A549 (cell line): ENCODE data around the gene CPB1. TPM values are rescaled to one million over a fixed set of nuclear protein-coding genes. Genes with fewer than 3 reads are reported as not detected.

Experiments
- ATAC-seq, 2 experiments: fragments of 200-7000 bp in 1 of 2; fragments of >200 bp in 1 of 2; cut with Nextera tagmentation in 1 of 2; cut with Tn5 transposase in 1 of 2; 3 replicates each; pipeline versions ENCODE4 v1.8.0 to v1.9.1; 2018 to 2020; ENCODE audit warnings: mild to moderate bottlenecking in 1 of 2, moderate library complexity in 1 of 2
- CTCF ChIA-PET: fragments of 300-600 bp; sonication (Branson Sonifier 250); formaldehyde crosslinking; extraction: SDS; loops from one replicate; lab custom pipeline; 2021; ENCODE audit warnings: antibody characterized with exemption, inconsistent platforms; lab: Yijun Ruan, JAX
- POLR2A ChIA-PET: fragments of 350-600 bp; formaldehyde crosslinking; extraction: SDS; loops from one replicate; lab custom pipeline; 2021; ENCODE audit warnings: antibody characterized with exemption, inconsistent platforms; lab: Yijun Ruan, JAX
- DNase-seq, 2 experiments: peaks; one replicate each; pipeline versions ENCODE4 v3.0.0 to v3.0.0-alpha.2; 2011 to 2016; ENCODE audit warnings: low read depth in 1 of 2, low spot score in 1 of 2
- FAIRE-seq: peaks from 2 replicates; lab custom pipeline; 2011; peaks lifted over from hg19 to GRCh38; lab: Jason Lieb, UNC
- H3K27ac ChIP-seq, 2 experiments: fragments of >200 bp; sonication (Bioruptor Twin); formaldehyde crosslinking; 3 replicates each; pipeline ENCODE4 v1.5.1; 2016 to 2017
- H3K4me1 ChIP-seq: fragments of >200 bp; sonication (Bioruptor Twin); formaldehyde crosslinking; 3 replicates; pipeline ENCODE4 v1.6.1; 2016
- H3K4me2 ChIP-seq: fragments of >200 bp; sonication (Bioruptor Twin); formaldehyde crosslinking; 3 replicates; pipeline ENCODE4 v1.6.1; 2016
- H3K4me3 ChIP-seq: fragments of >200 bp; sonication (Bioruptor Twin); formaldehyde crosslinking; 3 replicates; pipeline ENCODE4 v1.5.1; 2016
- H3K9me3 ChIP-seq: fragments of >200 bp; sonication (Bioruptor Twin); formaldehyde crosslinking; 3 replicates; pipeline ENCODE4 v1.6.1; 2016
- BCL3 ChIP-seq: fragments of >200 bp; sonication (Bioruptor Twin); formaldehyde crosslinking; IDR thresholded peaks from 3 replicates; pipeline ENCODE4 v1.6.1; 2016
- CBX8 ChIP-seq: fragments of 200-600 bp; sonication (generic); IDR thresholded peaks from 2 replicates; pipeline ENCODE4 v1.6.1; 2016
- CHD4 ChIP-seq: fragments of 200-600 bp; sonication (generic); IDR thresholded peaks from 2 replicates; pipeline ENCODE4 v1.6.1; 2016; ENCODE audit warnings: antibody characterized with exemption, mild to moderate bottlenecking, borderline replicate concordance
- E2F6 ChIP-seq: IDR thresholded peaks from 2 replicates; pipeline ENCODE4 v1.6.1; 2012; ENCODE audit warnings: low read depth, borderline replicate concordance
- EHMT2 ChIP-seq: fragments of 200-600 bp; sonication (generic); IDR thresholded peaks from 2 replicates; pipeline ENCODE4 v1.6.1; 2016; ENCODE audit warnings: antibody characterized with exemption, low read depth, mild to moderate bottlenecking, moderate library complexity
- ELK1 ChIP-seq: fragments of 150-350 bp; IDR thresholded peaks from 2 replicates; pipeline ENCODE4 v1.6.1; 2014; ENCODE audit warnings: low read depth, mild to moderate bottlenecking, low read length
- FOSB ChIP-seq: fragments of 250-450 bp; sonication (Bioruptor Pico); IDR thresholded peaks from 2 replicates; pipeline ENCODE4 v1.5.0; 2020; ENCODE audit warnings: mild to moderate bottlenecking, moderate library complexity
- FOSL2 ChIP-seq, 2 experiments: fragments of 450-650 bp in 1 of 2; fragments of >200 bp in 1 of 2; sonication (Bioruptor Twin) in 1 of 2; formaldehyde crosslinking; IDR thresholded peaks; 2 replicates each; pipeline versions ENCODE4 v1.5.0 to v1.6.1; 2016 to 2020; ENCODE audit warnings: mild to moderate bottlenecking in 1 of 2, moderate library complexity in 1 of 2
- HDAC2 ChIP-seq: fragments of 200-600 bp; sonication (generic); IDR thresholded peaks from 2 replicates; pipeline ENCODE4 v1.6.1; 2016
- HES2 ChIP-seq: fragments of >200 bp; sonication (Bioruptor Twin); formaldehyde crosslinking; IDR thresholded peaks from 2 replicates; pipeline ENCODE4 v1.6.1; 2016
- HEYL ChIP-seq: fragments of 250-450 bp; sonication (Bioruptor Pico); IDR thresholded peaks from 2 replicates; pipeline ENCODE4 v1.8.0; 2021; ENCODE audit warnings: mild to moderate bottlenecking, moderate library complexity
- HOXA7 ChIP-seq: fragments of 250-450 bp; sonication (Bioruptor Pico); IDR thresholded peaks from 2 replicates; pipeline ENCODE4 v1.5.0; 2020; ENCODE audit warnings: mild to moderate bottlenecking, moderate library complexity
- JUN ChIP-seq, 2 experiments: fragments of >200 bp; sonication (Bioruptor Twin); formaldehyde crosslinking; IDR thresholded peaks; 2 replicates in 1 of 2; 3 replicates in 1 of 2; pipeline ENCODE4 v1.6.1; 2016 to 2017
- KDM1A ChIP-seq: fragments of 200-600 bp; sonication (generic); IDR thresholded peaks from 2 replicates; pipeline ENCODE4 v1.6.1; 2016; ENCODE audit warnings: low read depth, mild to moderate bottlenecking
- MAFK ChIP-seq: fragments of 450-650 bp; IDR thresholded peaks from 2 replicates; pipeline ENCODE4 v1.6.1; 2014; ENCODE audit not compliant: partially characterized antibody
- MAX ChIP-seq: IDR thresholded peaks from 2 replicates; pipeline ENCODE4 v1.6.1; 2012
- MAZ ChIP-seq: fragments of 150-350 bp; IDR thresholded peaks from 2 replicates; pipeline ENCODE4 v1.6.1; 2014; ENCODE audit warnings: antibody characterized with exemption, low read depth, low read length, borderline replicate concordance
- MYC ChIP-seq: IDR thresholded peaks from 2 replicates; pipeline ENCODE4 v1.6.1; 2012; ENCODE audit warnings: mild to moderate bottlenecking, inconsistent platforms, low read length, improper control_type of control experiment, borderline replicate concordance
- NFE2L2 ChIP-seq: fragments of 150-350 bp; conservative IDR thresholded peaks from 2 replicates; pipeline ENCODE4 v1.6.1; 2014; ENCODE audit warnings: low read length
- PBX3 ChIP-seq: IDR thresholded peaks from 2 replicates; pipeline ENCODE4 v1.6.1; 2012
- RAD21 ChIP-seq, 2 experiments: fragments of >200 bp in 1 of 2; sonication (Bioruptor Twin) in 1 of 2; formaldehyde crosslinking in 1 of 2; IDR thresholded peaks in 1 of 2; conservative IDR thresholded peaks in 1 of 2; 2 replicates in 1 of 2; 3 replicates in 1 of 2; pipeline ENCODE4 v1.6.1; 2012 to 2018; ENCODE audit warnings: inconsistent platforms in 1 of 2
- RARB ChIP-seq: fragments of 250-450 bp; sonication (Bioruptor Pico); IDR thresholded peaks from 2 replicates; pipeline ENCODE4 v1.8.0; 2021; ENCODE audit warnings: mild to moderate bottlenecking, moderate library complexity
- RCOR1 ChIP-seq: fragments of 150-350 bp; IDR thresholded peaks from 2 replicates; pipeline ENCODE4 v1.6.1; 2014; ENCODE audit warnings: antibody characterized with exemption, low read length, low read depth
- SMC3 ChIP-seq: fragments of >200 bp; sonication (Bioruptor Twin); formaldehyde crosslinking; IDR thresholded peaks from 3 replicates; pipeline ENCODE4 v1.6.1; 2018; ENCODE audit warnings: inconsistent platforms
- SREBF2 ChIP-seq: fragments of 450-650 bp; IDR thresholded peaks from 2 replicates; pipeline ENCODE4 v1.6.1; 2014; ENCODE audit warnings: mild to moderate bottlenecking, moderate library complexity
- TP53 ChIP-seq: fragments of 250-450 bp; sonication (Bioruptor Pico); IDR thresholded peaks from 2 replicates; pipeline ENCODE4 v1.5.0; 2021; ENCODE audit warnings: mild to moderate bottlenecking, moderate library complexity
- USF2 ChIP-seq: fragments of 450-650 bp; IDR thresholded peaks from 2 replicates; pipeline ENCODE4 v1.6.1; 2014; ENCODE audit warnings: antibody characterized with exemption
- ZNF302 ChIP-seq: fragments of 250-450 bp; sonication (Bioruptor Pico); IDR thresholded peaks from 2 replicates; pipeline ENCODE4 v1.9.0; 2021; ENCODE audit warnings: inconsistent platforms, mild to moderate bottlenecking, moderate library complexity
- WGBS: methylation state at CpG from one replicate; pipeline ENCODE4 v1.1.6; 2017; ENCODE audit errors: missing lambda C conversion rate; 5-methylcytosine and 5-hydroxymethylcytosine counted together
- polyA plus RNA-seq, 4 experiments: library from polyadenylated mRNA; depleted of rRNA in 3 of 4; stranded (reverse); fragments of >200 nt; fragmentation: RNase III in 1 of 4; extraction: RNeasy Plus Mini Kit Qiagen cat#74134 plus additional on column Dnase treatment in 1 of 4; gene quantifications; 2 replicates in 3 of 4; 3 replicates in 1 of 4; pipeline ENCODE4 v1.2.3, GENCODE V29; 2011 to 2017

Gene CPB1
- polyA plus RNA-seq, 2 of the 4 experiments (the other 2 are of a cell fraction): not detected

GRCh38 chr3:148901987-148902791 is 74.6 kb downstream of the CPB1 start:
- WGBS: 39% methylated on average over 4 of the region's 4 CpGs
- TF ChIP-seq RCOR1: no peak
- TF ChIP-seq MAX: no peak
- no peak for TF ChIP-seq PBX3
- TF ChIP-seq USF2: no peak
- TF ChIP-seq ZNF302 (CRISPR knock-in tag): no peak
- no peak for TF ChIP-seq CHD4
- no peak for TF ChIP-seq SREBF2
- no peak for TF ChIP-seq FOSL2 (IDR thresholded peaks at IDR 0.05)
- no peak for TF ChIP-seq FOSL2 (CRISPR knock-in tag; IDR thresholded peaks at IDR 0.05)
- TF ChIP-seq SMC3: no peak
- no peak for TF ChIP-seq KDM1A
- no peak for TF ChIP-seq HES2
- TF ChIP-seq, all 56 proteins: peak for 0

GRCh38 chr3:148903022-148903442 is 75.4 kb downstream of the CPB1 start:
- CTCF ChIA-PET: no interaction called here
- TF ChIP-seq BCL3 (no peak), HEYL (CRISPR knock-in tag) (no peak), FOSB (no peak), TP53 (CRISPR knock-in tag) (no peak), FOSL2 (IDR thresholded peaks at IDR 0.05) (no peak), FOSL2 (CRISPR knock-in tag; IDR thresholded peaks at IDR 0.05) (peak; percentile 62), ELK1 (no peak), HOXA7 (CRISPR knock-in tag) (no peak)
- FAIRE-seq: no peak
- DNase-seq: no peak
- no peaks in the 10 kb centered on the region for H3K9me3 ChIP-seq
- POLR2A ChIA-PET: no interaction called here
- WGBS: 51% methylated on average over 2 of the region's 2 CpGs
- H3K4me3 ChIP-seq: no peak overlapping the region
- no peak for ATAC-seq
- 0 out of 3 replicates have a peak, but pooled peaks cover 4% of the 10 kb centered on the region for H3K4me1 ChIP-seq
- no peak overlapping the region for H3K4me2 ChIP-seq
- no peak overlapping the region for H3K27ac ChIP-seq

More at GRCh38 chr3:148901987-148902791, 74.6 kb downstream of the CPB1 start:
- FAIRE-seq: no peak
- no peak overlapping the region for H3K4me2 ChIP-seq
- DNase-seq: no peak
- 0 out of 3 replicates have a peak, but pooled peaks cover 4% of the 10 kb centered on the region for H3K4me1 ChIP-seq
- no peak overlapping the region for H3K27ac ChIP-seq
- ATAC-seq: no peak
- no peak overlapping the region for H3K4me3 ChIP-seq
- ChIA-PET POLR2A (no interaction called here), CTCF (no interaction called here)
- H3K9me3 ChIP-seq: no peaks in the 10 kb centered on the region

GRCh38 chr3:148903941-148904340 is 76.3 kb downstream of the CPB1 start:
- Histone ChIP-seq H3K4me3 (no peak overlapping the region), H3K4me1 (0 out of 3 replicates have a peak, but pooled peaks cover 4% of the 10 kb centered on the region), H3K4me2 (no peak overlapping the region), H3K9me3 (no peaks in the 10 kb centered on the region), H3K27ac (no peak overlapping the region)
- FAIRE-seq (no peak), DNase-seq (no peak), ATAC-seq (no peak)
- ChIA-PET POLR2A (no interaction called here), CTCF (no interaction called here)
- TF ChIP-seq RAD21 (conservative IDR thresholded peaks at IDR 0.05 in 1 of 2, IDR thresholded peaks at IDR 0.05 in 1 of 2) (no peak), MYC (no peak), USF2 (no peak), MAZ (no peak), E2F6 (no peak), EHMT2 (no peak), CBX8 (no peak), MAFK (no peak), JUN (IDR thresholded peaks at IDR 0.05) (no peak), HDAC2 (no peak), NFE2L2 (no peak), CHD4 (no peak), RARB (no peak), FOSL2 (IDR thresholded peaks at IDR 0.05) (no peak), FOSL2 (CRISPR knock-in tag; IDR thresholded peaks at IDR 0.05) (no peak)
